Neural crest cell (in vitro differentiated cells): ENCODE data around the gene RMRP. TPM values are rescaled to one million over a fixed set of nuclear protein-coding genes. Genes with fewer than 3 reads are reported as not detected.

Experiments used
- DNase-seq: peaks from one replicate; pipeline ENCODE4 v3.0.0; 2021; ENCODE audit warnings: low read depth, mixed read lengths, low spot score
- H3K27ac Mint-ChIP-seq: one replicate; pipeline ENCODE4 v1.8.0; 2021; ENCODE audit warnings: mild to moderate bottlenecking, mixed read lengths; ENCODE audit not compliant: unreplicated experiment
- H3K27me3 Mint-ChIP-seq: 2 replicates; pipeline ENCODE4 v1.8.0; 2021; ENCODE audit warnings: low read depth, mild to moderate bottlenecking, mixed read lengths
- H3K36me3 Mint-ChIP-seq: 2 replicates; pipeline ENCODE4 v1.8.0; 2021; ENCODE audit warnings: low read depth, mild to moderate bottlenecking, mixed read lengths
- H3K4me1 Mint-ChIP-seq: 2 replicates; pipeline ENCODE4 v1.8.0; 2021; ENCODE audit warnings: mixed read lengths
- H3K4me3 Mint-ChIP-seq: one replicate; pipeline ENCODE4 v1.8.0; 2021; ENCODE audit warnings: mild to moderate bottlenecking, mixed read lengths
- H3K9me3 Mint-ChIP-seq: 2 replicates; pipeline ENCODE4 v1.8.0; 2021; ENCODE audit warnings: mixed read lengths
- total RNA-seq: library from RNA; stranded (reverse); gene quantifications from 2 replicates; pipeline ENCODE4 v1.2.1, GENCODE V29; 2021
- TF ChIP-seq, protein P1 (sequence below): fragments of 200-600 bp; sonication (generic); conservative IDR thresholded peaks from 2 replicates; pipeline ENCODE4 v1.5.0; 2021; ENCODE audit warnings: antibody characterized with exemption, mild to moderate bottlenecking

Gene RMRP
- total RNA-seq, 1 donor from 2014 or later = 17,379 TPM

DNA sequence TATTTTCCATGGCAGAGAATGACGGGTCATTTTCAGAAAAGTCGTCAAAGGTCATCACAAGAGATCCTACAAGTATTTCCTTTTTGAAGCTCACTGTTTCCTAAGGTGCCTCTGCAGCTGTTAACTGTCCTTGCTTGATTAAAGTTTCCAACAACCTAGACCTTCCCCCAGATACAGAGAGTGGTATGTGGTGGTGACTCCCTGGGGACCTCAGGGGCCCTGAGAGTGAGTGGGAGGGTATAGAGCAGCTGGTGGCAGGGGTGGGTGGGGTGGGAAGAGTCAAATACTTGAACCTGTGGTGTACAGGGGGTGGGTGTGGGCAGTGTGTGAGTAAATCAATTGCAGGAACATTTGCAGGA is 38.0 kb downstream of the RMRP start:
- Mint-ChIP-seq H3K4me3 (no peak overlapping the region), H3K27me3 (peaks cover 40% of the 10 kb centered on the region), H3K27ac (no peak overlapping the region), H3K4me1 (no peaks in the 10 kb centered on the region), H3K9me3 (no peaks in the 10 kb centered on the region), H3K36me3 (no peaks in the 10 kb centered on the region)
- no peak for DNase-seq
- TF ChIP-seq, protein P1, sequence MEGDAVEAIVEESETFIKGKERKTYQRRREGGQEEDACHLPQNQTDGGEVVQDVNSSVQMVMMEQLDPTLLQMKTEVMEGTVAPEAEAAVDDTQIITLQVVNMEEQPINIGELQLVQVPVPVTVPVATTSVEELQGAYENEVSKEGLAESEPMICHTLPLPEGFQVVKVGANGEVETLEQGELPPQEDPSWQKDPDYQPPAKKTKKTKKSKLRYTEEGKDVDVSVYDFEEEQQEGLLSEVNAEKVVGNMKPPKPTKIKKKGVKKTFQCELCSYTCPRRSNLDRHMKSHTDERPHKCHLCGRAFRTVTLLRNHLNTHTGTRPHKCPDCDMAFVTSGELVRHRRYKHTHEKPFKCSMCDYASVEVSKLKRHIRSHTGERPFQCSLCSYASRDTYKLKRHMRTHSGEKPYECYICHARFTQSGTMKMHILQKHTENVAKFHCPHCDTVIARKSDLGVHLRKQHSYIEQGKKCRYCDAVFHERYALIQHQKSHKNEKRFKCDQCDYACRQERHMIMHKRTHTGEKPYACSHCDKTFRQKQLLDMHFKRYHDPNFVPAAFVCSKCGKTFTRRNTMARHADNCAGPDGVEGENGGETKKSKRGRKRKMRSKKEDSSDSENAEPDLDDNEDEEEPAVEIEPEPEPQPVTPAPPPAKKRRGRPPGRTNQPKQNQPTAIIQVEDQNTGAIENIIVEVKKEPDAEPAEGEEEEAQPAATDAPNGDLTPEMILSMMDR = no peak

DNA sequence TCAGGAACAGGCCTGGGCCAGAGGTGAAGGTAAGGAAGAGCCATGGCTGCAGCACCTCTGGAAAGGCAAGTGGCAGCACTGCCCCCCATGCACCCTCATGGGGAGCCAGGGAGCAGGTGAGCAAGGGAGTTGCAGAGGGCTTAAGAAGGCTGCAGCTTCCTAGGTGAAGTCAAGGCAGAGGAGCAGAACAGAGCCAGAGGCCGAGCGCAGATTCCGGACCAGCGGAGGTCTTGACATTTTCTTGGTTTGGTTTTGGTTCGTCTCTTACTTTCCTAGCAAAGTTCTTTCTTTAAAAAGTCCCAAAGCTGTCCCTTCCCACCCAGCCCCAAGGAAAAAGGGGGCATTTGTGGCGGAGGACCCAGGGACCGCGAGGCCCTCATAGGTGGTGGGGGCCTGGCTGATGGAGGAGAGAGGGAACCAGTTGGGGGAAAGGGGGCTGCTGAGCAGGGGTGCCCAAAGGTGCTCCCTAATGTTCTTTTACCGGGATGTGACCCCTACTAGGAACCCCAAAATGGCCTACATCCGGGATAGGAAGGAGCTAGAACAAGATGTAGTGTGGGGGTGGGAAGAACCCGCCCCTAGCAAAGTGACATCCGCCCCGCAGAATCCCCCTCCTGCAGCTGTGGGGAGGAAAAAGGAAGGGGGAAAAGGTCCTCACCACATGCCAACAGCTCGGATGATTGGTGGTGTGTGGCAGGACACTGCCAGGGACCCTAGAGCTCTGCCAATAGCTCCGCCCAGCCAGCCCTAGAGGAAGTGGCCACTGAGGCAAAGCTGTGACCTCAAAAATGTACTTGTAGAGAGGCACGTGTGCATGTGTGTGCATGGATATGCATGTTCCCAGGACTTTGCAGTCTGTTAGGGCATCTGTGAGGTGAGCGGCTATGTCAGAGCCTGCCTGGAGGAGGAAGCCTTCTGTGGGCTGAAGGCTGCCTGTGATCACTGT is 38.7 kb downstream of the RMRP start:
- no peak overlapping the region for H3K27ac Mint-ChIP-seq
- H3K4me3 Mint-ChIP-seq = no peak overlapping the region
- TF ChIP-seq, protein P1 = no peak
- H3K27me3 Mint-ChIP-seq = peaks cover 47% of the 10 kb centered on the region
- no peak for DNase-seq
- no peaks in the 10 kb centered on the region for H3K9me3 Mint-ChIP-seq
- no peaks in the 10 kb centered on the region for H3K36me3 Mint-ChIP-seq
- no peaks in the 10 kb centered on the region for H3K4me1 Mint-ChIP-seq

DNA sequence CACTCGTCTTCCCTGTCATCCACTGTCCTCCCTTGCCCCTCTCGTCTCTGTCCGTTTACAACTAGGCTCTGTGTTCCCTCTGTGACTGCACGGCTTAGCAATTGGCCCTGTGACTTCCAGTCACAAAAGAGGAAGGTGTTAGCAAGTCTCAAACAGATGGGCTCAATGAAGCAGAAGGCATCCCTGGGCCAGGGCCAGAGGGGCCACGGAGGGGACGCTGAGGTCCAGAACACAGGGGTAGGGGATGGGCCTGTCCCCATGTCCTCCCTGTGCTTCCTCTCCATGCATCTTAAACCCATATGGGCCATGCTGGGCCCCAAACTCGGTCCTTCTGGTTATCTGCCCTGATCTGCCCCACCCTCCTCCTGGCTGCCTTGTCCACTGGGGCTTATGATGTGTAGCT is 39.5 kb downstream of the RMRP start, which contains the start of gene CD72:
TSS of gene CD72 (minus strand) at position 89 of the 403 bp plus-strand sequence. CDS start 110 bp downstream, outside the sequence.
- Mint-ChIP-seq H3K4me3 (peak within 1 kb of the TSS; percentile 59), H3K27me3 (peaks cover 55% of the 10 kb centered on the region), H3K9me3 (no peaks in the 10 kb centered on the region), H3K4me1 (no peaks in the 10 kb centered on the region), H3K36me3 (no peaks in the 10 kb centered on the region), H3K27ac (no peak within 1 kb of the TSS)
- DNase-seq = no peak
- TF ChIP-seq, protein P1 = no peak

DNA sequence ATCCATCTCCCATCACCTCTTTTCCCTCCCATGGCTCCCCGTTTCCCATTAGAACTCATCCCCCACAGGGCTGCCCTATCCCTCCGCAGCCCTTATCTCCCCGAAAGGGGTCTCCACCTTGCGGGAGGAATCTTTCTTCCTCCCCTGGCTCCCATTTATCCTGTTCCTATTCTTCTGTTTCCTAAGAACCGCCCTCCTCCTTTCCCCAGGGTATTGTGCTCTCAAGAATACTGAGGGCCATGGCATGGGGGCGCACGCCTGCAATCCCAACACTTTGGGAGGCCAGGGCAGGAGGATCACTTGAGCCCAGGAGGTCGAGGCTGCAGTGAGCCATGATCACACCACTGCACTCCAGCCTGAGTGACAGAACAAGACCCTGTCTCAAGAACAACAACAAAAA is 40.3 kb downstream of the RMRP start:
- H3K4me3 Mint-ChIP-seq = peak overlapping the region; percentile 59
- H3K27ac Mint-ChIP-seq = no peak overlapping the region
- peaks cover 63% of the 10 kb centered on the region for H3K27me3 Mint-ChIP-seq

DNA sequence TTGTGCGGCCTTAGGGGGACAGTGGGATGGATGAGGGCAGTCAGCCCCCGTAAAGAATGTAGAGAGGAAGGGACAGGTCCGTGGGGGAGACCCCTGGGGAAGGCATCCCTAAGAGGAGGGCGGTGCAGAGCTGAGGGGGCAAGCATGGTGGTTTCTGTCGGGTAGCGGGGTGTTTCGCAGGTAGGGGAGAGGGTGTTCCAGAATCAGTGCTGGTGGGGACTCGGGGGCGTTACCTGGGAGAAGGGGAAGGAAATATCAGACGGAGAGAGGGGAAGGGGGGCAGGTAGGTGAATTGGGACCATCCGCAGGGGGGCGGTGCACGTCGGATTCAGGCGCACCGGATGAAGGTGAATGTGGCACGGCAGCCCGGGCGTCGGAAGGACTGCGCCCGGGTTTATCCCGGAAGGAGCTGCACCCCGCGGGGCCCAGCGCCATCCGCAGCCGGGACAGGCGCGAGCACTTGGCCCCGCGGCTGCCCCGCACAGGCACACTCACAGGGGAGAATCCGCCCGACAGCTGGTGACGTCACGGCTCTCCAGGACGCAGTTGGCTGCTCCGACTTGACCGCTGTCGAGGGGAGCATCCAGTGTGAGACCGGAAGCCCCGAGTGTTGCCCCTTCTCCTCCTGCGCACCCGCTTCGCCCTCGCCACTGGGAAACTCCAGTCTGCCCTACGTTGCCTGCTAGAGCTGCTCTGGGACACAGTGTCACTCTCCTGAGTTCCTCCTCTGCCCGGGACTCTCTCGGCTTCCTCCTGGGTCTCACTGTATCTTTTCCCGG is 40.9 kb downstream of the RMRP start:
- H3K27ac Mint-ChIP-seq = no peak overlapping the region
- peak; percentile 43 for DNase-seq
- peaks cover 64% of the 10 kb centered on the region for H3K27me3 Mint-ChIP-seq
- H3K36me3 Mint-ChIP-seq = no peaks in the 10 kb centered on the region
- TF ChIP-seq, protein P1 = no peak
- no peaks in the 10 kb centered on the region for H3K9me3 Mint-ChIP-seq
- peak overlapping the region; percentile 59 for H3K4me3 Mint-ChIP-seq
- no peaks in the 10 kb centered on the region for H3K4me1 Mint-ChIP-seq

More for the DNA sequence above, 40.3 kb downstream of the RMRP start:
- H3K9me3 Mint-ChIP-seq = no peaks in the 10 kb centered on the region
- no peaks in the 10 kb centered on the region for H3K36me3 Mint-ChIP-seq
- TF ChIP-seq, protein P1 = no peak
- DNase-seq = no peak
- H3K4me1 Mint-ChIP-seq = no peaks in the 10 kb centered on the region
